Activated CD8-positive, alpha-beta T cell treated with anti-CD3 and anti-CD28 coated beads for 36 hours (primary cell): ENCODE data around the gene KCNIP3. TPM values are rescaled to one million over a fixed set of nuclear protein-coding genes. Genes with fewer than 3 reads are reported as not detected.

ENCODE experiments used
- ATAC-seq: fragments of 200-7000 bp; cut with Tn5 transposase; one replicate; pipeline ENCODE4 v1.10.0; 2021; ENCODE audit warnings: mild to moderate bottlenecking, moderate library complexity
- CTCF ChIA-PET: fragments of 350-600 bp; sonication (Branson Sonifier 250); formaldehyde crosslinking; loops from one replicate; lab custom pipeline; 2021; ENCODE audit warnings: antibody characterized with exemption; lab: Charles Lee
- POLR2A ChIA-PET: fragments of 350-600 bp; sonication (Branson Sonifier 250); formaldehyde crosslinking; loops from one replicate; lab custom pipeline; 2021; ENCODE audit warnings: antibody characterized with exemption; lab: Charles Lee
- DNase-seq: peaks from one replicate; pipeline ENCODE4 v3.0.0-alpha.2; 2020
- H3K27ac Mint-ChIP-seq: one replicate; pipeline ENCODE4 v1.8.0; 2021; ENCODE audit warnings: mild to moderate bottlenecking, mixed read lengths
- H3K27me3 Mint-ChIP-seq: one replicate; pipeline ENCODE4 v1.8.0; 2021; ENCODE audit warnings: mixed read lengths
- H3K36me3 Mint-ChIP-seq: one replicate; pipeline ENCODE4 v1.8.0; 2021; ENCODE audit warnings: low read depth, mixed read lengths
- H3K4me1 Mint-ChIP-seq: one replicate; pipeline ENCODE4 v1.8.0; 2021; ENCODE audit warnings: low read depth, mixed read lengths
- H3K4me3 Mint-ChIP-seq: one replicate; pipeline ENCODE4 v1.8.0; 2021; ENCODE audit warnings: mild to moderate bottlenecking, moderate library complexity, mixed read lengths
- H3K9me3 Mint-ChIP-seq: one replicate; pipeline ENCODE4 v1.8.0; 2021; ENCODE audit warnings: mixed read lengths
- intact Hi-C: fragments of 100-400 bp; cut with micrococcal nuclease; formaldehyde crosslinking; loops from one replicate; pipeline ENCODE4 v1.10.0; 2022
- total RNA-seq, 2 experiments: library from RNA; stranded (reverse); gene quantifications; one replicate each; pipeline ENCODE4 v1.2.3, GENCODE V29; 2021
- TF ChIP-seq, protein P1 (sequence below): fragments of 200-600 bp; IDR thresholded peaks from one replicate; pipeline ENCODE4 v1.8.0; 2022; ENCODE audit warnings: antibody characterized with exemption, mild to moderate bottlenecking

Gene KCNIP3
- total RNA-seq, 2 experiments from 2014 or later: not detected

DNA sequence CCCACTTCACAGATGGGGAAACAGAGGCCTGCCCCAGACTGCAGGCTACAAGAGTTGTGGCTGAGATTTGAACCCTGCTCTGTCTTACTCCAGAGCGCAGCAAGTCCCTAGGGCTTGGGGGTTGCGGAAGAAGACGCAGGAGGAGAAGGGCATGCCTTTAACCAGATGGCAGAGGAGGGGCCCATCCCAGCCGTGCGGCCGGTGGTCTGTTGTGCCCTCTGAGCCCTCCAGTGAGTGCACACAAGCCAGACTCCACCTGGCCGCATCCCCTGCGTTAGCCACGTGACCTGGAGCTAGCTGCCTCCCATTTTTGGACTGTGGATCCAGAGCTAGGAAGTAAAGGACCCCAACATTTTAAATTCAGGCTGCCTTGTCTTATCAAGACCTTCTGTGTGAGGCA, 2.8 kb downstream of the KCNIP3 start:
- Mint-ChIP-seq H3K27me3 (no peaks in the 10 kb centered on the region), H3K27ac (no peak overlapping the region), H3K4me3 (no peak overlapping the region), H3K36me3 (no peaks in the 10 kb centered on the region), H3K9me3 (no peaks in the 10 kb centered on the region), H3K4me1 (no peaks in the 10 kb centered on the region)
- ATAC-seq (no peak), DNase-seq (no peak)
- TF ChIP-seq, protein P1, sequence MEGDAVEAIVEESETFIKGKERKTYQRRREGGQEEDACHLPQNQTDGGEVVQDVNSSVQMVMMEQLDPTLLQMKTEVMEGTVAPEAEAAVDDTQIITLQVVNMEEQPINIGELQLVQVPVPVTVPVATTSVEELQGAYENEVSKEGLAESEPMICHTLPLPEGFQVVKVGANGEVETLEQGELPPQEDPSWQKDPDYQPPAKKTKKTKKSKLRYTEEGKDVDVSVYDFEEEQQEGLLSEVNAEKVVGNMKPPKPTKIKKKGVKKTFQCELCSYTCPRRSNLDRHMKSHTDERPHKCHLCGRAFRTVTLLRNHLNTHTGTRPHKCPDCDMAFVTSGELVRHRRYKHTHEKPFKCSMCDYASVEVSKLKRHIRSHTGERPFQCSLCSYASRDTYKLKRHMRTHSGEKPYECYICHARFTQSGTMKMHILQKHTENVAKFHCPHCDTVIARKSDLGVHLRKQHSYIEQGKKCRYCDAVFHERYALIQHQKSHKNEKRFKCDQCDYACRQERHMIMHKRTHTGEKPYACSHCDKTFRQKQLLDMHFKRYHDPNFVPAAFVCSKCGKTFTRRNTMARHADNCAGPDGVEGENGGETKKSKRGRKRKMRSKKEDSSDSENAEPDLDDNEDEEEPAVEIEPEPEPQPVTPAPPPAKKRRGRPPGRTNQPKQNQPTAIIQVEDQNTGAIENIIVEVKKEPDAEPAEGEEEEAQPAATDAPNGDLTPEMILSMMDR: no peak
- intact Hi-C loops: no loop called here
- ChIA-PET POLR2A (no interaction called here), CTCF (no interaction called here)

DNA sequence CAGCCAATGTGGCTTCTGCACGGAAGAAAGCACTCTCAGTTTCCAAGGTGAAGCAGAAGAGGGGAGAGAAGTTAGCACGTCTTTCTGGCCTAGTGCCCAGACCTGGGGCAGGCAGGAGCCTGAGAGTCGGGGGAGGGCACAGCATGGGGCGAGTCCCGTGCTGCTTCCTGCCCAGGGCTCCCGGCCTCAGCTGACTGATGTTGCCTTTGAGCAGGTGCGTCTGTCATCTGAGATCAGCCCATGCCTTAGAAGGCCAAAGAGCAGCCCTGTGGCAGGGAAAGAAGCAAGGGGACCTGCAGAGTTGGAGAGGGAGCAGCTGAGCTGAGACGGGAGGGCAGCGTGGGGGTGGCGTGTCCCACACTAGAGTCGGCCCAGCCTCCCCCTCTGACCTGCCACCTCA, 3.3 kb downstream of the KCNIP3 start:
- DNase-seq (no peak), ATAC-seq (no peak)
- ChIA-PET CTCF (no interaction called here), POLR2A (no interaction called here)
- Mint-ChIP-seq H3K27ac (no peak overlapping the region), H3K9me3 (no peaks in the 10 kb centered on the region), H3K36me3 (no peaks in the 10 kb centered on the region), H3K27me3 (no peaks in the 10 kb centered on the region), H3K4me1 (no peaks in the 10 kb centered on the region), H3K4me3 (no peak overlapping the region)
- TF ChIP-seq, protein P1: no peak
- intact Hi-C loops: no loop called here

DNA sequence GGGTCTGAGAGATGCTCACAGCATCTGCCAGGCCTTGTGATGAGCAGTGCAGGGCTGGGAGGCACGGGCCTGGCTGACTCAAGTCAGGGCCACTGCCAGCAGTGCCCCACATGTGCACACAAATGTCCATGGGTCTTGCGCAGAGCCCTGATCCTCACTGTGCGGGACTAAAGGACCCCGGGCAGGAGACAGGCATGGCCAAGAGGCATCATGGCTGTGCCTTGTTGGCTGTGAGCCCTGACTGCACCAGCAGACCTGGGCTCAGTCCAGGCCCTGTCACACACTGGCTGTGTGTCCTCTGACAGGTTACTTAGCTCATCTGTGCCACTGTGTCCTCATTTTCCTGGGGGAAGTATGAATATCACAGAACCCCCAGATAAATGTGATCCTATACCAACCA, 4.0 kb downstream of the KCNIP3 start:
- no peak overlapping the region for H3K27ac Mint-ChIP-seq
- POLR2A ChIA-PET: no interaction called here
- DNase-seq (no peak), ATAC-seq (no peak)
- no peak overlapping the region for H3K4me3 Mint-ChIP-seq
- intact Hi-C loops: no loop called here
- H3K9me3 Mint-ChIP-seq: no peaks in the 10 kb centered on the region
- no peaks in the 10 kb centered on the region for H3K36me3 Mint-ChIP-seq
- no peaks in the 10 kb centered on the region for H3K27me3 Mint-ChIP-seq
- CTCF ChIA-PET: no interaction called here
- TF ChIP-seq, protein P1: no peak
- no peaks in the 10 kb centered on the region for H3K4me1 Mint-ChIP-seq

DNA sequence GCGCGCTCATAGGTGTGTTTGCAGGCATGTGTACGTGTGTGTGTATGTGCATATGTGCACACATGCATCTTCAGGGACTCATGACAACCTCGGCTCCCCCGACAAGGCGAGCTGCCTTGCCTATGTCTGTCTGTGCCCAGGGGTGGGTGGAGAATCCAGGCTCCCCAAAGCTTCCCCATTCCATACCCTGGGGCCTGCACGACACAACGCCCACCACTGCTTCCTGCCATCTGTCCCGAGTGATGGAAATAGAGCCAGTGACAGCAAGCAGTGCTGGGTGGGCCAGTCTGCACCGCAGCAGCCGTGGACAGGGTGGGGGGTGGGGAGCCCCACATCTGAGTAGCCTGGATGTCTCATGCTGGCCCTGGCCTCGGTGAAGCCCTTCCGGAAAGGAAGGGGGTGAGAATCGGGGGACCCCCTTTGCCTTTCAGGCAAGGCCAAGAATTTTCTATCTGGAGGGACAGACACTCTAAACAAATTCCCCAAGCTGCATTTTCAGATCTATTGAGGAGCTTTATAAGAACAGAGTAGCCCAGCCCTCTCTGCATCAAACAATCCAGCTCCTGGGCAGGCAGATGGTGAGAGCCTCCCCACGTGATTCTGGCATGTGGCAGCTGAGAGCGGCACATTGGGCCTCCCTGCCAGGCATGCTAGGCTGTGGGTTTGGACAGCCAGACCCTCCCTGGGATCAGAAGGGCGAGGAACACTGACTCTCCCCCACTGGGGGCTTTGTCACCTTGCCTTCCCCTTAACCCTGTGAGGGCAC, 4.9 kb downstream of the KCNIP3 start:
- Mint-ChIP-seq H3K27ac (no peak overlapping the region), H3K4me1 (no peaks in the 10 kb centered on the region), H3K36me3 (no peaks in the 10 kb centered on the region), H3K9me3 (no peaks in the 10 kb centered on the region), H3K4me3 (no peak overlapping the region), H3K27me3 (no peaks in the 10 kb centered on the region)
- TF ChIP-seq, protein P1: no peak
- ATAC-seq (no peak), DNase-seq (no peak)
- ChIA-PET POLR2A (no interaction called here), CTCF (no interaction called here)
- intact Hi-C loops: no loop called here

DNA sequence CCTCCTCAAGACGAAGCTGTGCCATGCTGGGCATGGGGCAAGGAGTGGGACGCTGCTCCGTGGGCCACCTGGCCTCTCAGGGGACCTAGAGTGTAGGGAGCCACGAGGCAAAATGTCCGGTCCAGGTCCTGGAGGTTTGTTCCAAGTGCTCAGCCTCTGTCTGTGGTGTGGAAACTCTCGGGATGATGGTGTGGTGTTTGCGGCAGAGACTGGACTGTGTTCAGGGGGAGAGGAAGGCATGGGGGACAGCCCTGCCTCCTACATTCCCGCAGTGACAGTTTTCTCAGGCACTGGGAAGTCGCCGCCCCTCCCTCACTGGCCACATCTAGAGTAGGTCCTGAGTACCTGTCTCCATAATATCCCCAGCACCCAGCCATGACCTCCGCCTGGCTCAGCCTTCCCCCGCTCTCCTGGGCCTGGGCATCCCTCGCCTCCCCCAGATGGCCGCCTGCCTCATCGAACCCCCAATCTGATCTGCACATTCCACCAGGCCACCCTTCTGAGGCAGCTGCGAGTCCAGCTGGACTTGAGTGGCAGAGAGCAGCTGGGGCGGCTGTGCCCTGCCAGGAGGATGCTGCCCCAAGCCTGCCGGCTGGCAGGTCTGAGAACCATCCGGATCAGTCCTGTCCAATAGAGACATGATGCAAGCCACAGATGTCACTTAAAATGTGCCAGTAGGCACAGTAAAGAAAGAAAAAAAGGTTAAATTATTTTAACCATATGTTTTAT, 6.2 kb downstream of the KCNIP3 start:
- intact Hi-C loops: no loop called here
- H3K27ac Mint-ChIP-seq: no peak overlapping the region
- no peaks in the 10 kb centered on the region for H3K4me1 Mint-ChIP-seq
- ChIA-PET CTCF (no interaction called here), POLR2A (no interaction called here)
- no peak overlapping the region for H3K4me3 Mint-ChIP-seq
- no peaks in the 10 kb centered on the region for H3K27me3 Mint-ChIP-seq
- no peaks in the 10 kb centered on the region for H3K36me3 Mint-ChIP-seq
- no peak for ATAC-seq
- no peak for DNase-seq
- TF ChIP-seq, protein P1: no peak
- H3K9me3 Mint-ChIP-seq: no peaks in the 10 kb centered on the region
